SK-N-SH (cell line): ENCODE data around the gene WDR64. TPM values are rescaled to one million over a fixed set of nuclear protein-coding genes. Genes with fewer than 3 reads are reported as not detected.

Source experiments
- CTCF ChIA-PET: fragments of 300-600, 350-600 bp; formaldehyde crosslinking; extraction: SDS; loops from one replicate; lab custom pipeline; 2021; lab: Yijun Ruan, JAX
- POLR2A ChIA-PET: fragments of 350-600 bp; sonication (Branson Sonifier 250); formaldehyde crosslinking; extraction: SDS; loops from one replicate; lab custom pipeline; 2020; ENCODE audit warnings: antibody characterized with exemption, inconsistent platforms; lab: Yijun Ruan, JAX
- DNase-seq: peaks from one replicate; pipeline ENCODE4 v3.0.0; 2012
- H2AFZ ChIP-seq: fragments of 200-600 bp; sonication (generic); 2 replicates; pipeline ENCODE4 v1.8.1; 2016; ENCODE audit warnings: antibody characterized with exemption, mild to moderate bottlenecking, low read depth
- H3F3A ChIP-seq: fragments of 200-600 bp; sonication (generic); replicated peaks from 2 replicates; pipeline ENCODE3; 2016; ENCODE audit warnings: antibody characterized with exemption, mild to moderate bottlenecking; ENCODE audit not compliant: insufficient read depth
- H3K27ac ChIP-seq, 2 experiments: fragments of 200-500 bp in 1 of 2; fragments of 200-600 bp in 1 of 2; sonication (Bioruptor generic) in 1 of 2; sonication (generic), shearing (Covaris generic) in 1 of 2; 2 replicates each; pipeline versions ENCODE4 v1.5.1 to v1.6.1; 2014 to 2016; ENCODE audit warnings: low read depth in 2 of 2, inconsistent platforms in 1 of 2, low read length in 1 of 2, mild to moderate bottlenecking in 1 of 2, mixed read lengths in 1 of 2
- H3K27me3 ChIP-seq: fragments of 200-600 bp; sonication (generic), shearing (Covaris generic); 2 replicates; pipeline ENCODE4 v1.6.1; 2016; ENCODE audit warnings: mixed run types; ENCODE audit not compliant: insufficient read depth
- H3K36me3 ChIP-seq, 2 experiments: fragments of 200-500 bp in 1 of 2; fragments of 200-600 bp in 1 of 2; sonication (Bioruptor generic) in 1 of 2; sonication (generic) in 1 of 2; replicated peaks in 1 of 2; 2 replicates each; pipeline versions ENCODE3 to v1.5.1; 2014 to 2016; ENCODE audit warnings: low read length in 1 of 2, mild to moderate bottlenecking in 1 of 2; ENCODE audit not compliant: insufficient read depth in 2 of 2, control insufficient read depth in 1 of 2
- H3K4me1 ChIP-seq, 2 experiments: fragments of 200-500 bp in 1 of 2; fragments of 200-600 bp in 1 of 2; sonication (Bioruptor generic) in 1 of 2; sonication (generic), shearing (Covaris generic) in 1 of 2; 2 replicates each; pipeline versions ENCODE4 v1.5.1 to v1.6.1; 2014 to 2016; ENCODE audit warnings: low read depth in 1 of 2, low read length in 1 of 2, mixed run types in 1 of 2; ENCODE audit not compliant: insufficient read depth in 2 of 2, control insufficient read depth in 1 of 2
- H3K4me2 ChIP-seq: fragments of 200-600 bp; sonication (generic), shearing (Covaris generic); 2 replicates; pipeline ENCODE4 v1.6.1; 2017; ENCODE audit warnings: mixed run types
- H3K4me3 ChIP-seq, 2 experiments: fragments of 200-500 bp in 1 of 2; fragments of 200-600 bp in 1 of 2; sonication (Bioruptor generic) in 1 of 2; sonication (generic), shearing (Covaris generic) in 1 of 2; 2 replicates each; pipeline versions ENCODE4 v1.5.1 to v1.8.1; 2014 to 2016; ENCODE audit warnings: low read depth in 2 of 2, inconsistent platforms in 1 of 2, low read length in 1 of 2, mild to moderate bottlenecking in 1 of 2, mixed read lengths in 1 of 2, moderate library complexity in 1 of 2
- H3K79me2 ChIP-seq: fragments of 200-600 bp; sonication (generic); 2 replicates; pipeline ENCODE4 v1.8.1; 2017; ENCODE audit warnings: mild to moderate bottlenecking; ENCODE audit not compliant: insufficient read depth
- H3K9ac ChIP-seq: fragments of 200-600 bp; sonication (generic); 2 replicates; pipeline ENCODE4 v1.6.1; 2017; ENCODE audit warnings: mixed run types
- H3K9me2 ChIP-seq: fragments of 200-600 bp; sonication (generic); 2 replicates; pipeline ENCODE4 v1.6.1; 2017; ENCODE audit warnings: mixed run types
- H3K9me3 ChIP-seq: fragments of 200-600 bp; sonication (generic); 2 replicates; pipeline ENCODE4 v1.6.1; 2017; ENCODE audit warnings: mixed run types, mild to moderate bottlenecking, moderate library complexity
- H4K20me1 ChIP-seq: fragments of 200-600 bp; sonication (generic); 2 replicates; pipeline ENCODE4 v1.6.1; 2017; ENCODE audit warnings: mild to moderate bottlenecking, mixed run types; ENCODE audit not compliant: insufficient read depth
- CHD2 ChIP-seq: fragments of 150-350 bp; IDR thresholded peaks from 2 replicates; pipeline ENCODE4 v1.6.1; 2018; ENCODE audit warnings: low read length; ENCODE audit not compliant: partially characterized antibody
- CTCF ChIP-seq: fragments of 200-600 bp; sonication (generic); IDR thresholded peaks from 2 replicates; pipeline ENCODE4 v1.6.1; 2017; ENCODE audit warnings: antibody characterized with exemption, mild to moderate bottlenecking, moderate library complexity
- FOXM1 ChIP-seq: IDR thresholded peaks from 2 replicates; pipeline ENCODE4 v1.4.0; 2012; ENCODE audit warnings: low read depth, mild to moderate bottlenecking
- IRF3 ChIP-seq: fragments of 150-350 bp; IDR thresholded peaks from 2 replicates; pipeline ENCODE4 v1.6.1; 2016; ENCODE audit warnings: mild to moderate bottlenecking, low read depth, low read length
- RAD21 ChIP-seq: IDR thresholded peaks from 2 replicates; pipeline ENCODE4 v1.6.1; 2012; ENCODE audit warnings: mild to moderate bottlenecking, low read length
- SIN3A ChIP-seq: IDR thresholded peaks from 2 replicates; pipeline ENCODE4 v1.6.1; 2012; ENCODE audit warnings: low read depth, mild to moderate bottlenecking, low read length, moderate library complexity, borderline replicate concordance
- TAF1 ChIP-seq: IDR thresholded peaks from 2 replicates; pipeline ENCODE4 v1.6.1; 2012; ENCODE audit warnings: low read depth, mild to moderate bottlenecking, low read length, moderate library complexity, borderline replicate concordance
- USF1 ChIP-seq: IDR thresholded peaks from 2 replicates; pipeline ENCODE4 v1.4.0; 2012; ENCODE audit warnings: low read depth, borderline replicate concordance
- ZBTB33 ChIP-seq: IDR thresholded peaks from 2 replicates; pipeline ENCODE4 v1.4.0; 2012; ENCODE audit warnings: low read depth, borderline replicate concordance
- WGBS: methylation state at CpG from one replicate; pipeline ENCODE4 v1.1.6; 2017; ENCODE audit warnings: low lambda C conversion rate; 5-methylcytosine and 5-hydroxymethylcytosine counted together
- polyA plus RNA-seq, 3 experiments: library from polyadenylated mRNA; depleted of rRNA; stranded (reverse); fragments of >200 nt; gene quantifications; 2 replicates each; pipeline ENCODE4 v1.2.3, GENCODE V29; 2012

WDR64 gene
- polyA plus RNA-seq, 1 of the 3 experiments (the other 2 are of a cell fraction), result not detected

GRCh38 chr1:241770115-241770514 lies 118.0 kb downstream of the WDR64 start:
- POLR2A ChIA-PET, result no interaction called here
- no peaks in the 10 kb centered on the region for H3K9me3 ChIP-seq

GRCh38 chr1:241771117-241771516 lies 119.0 kb downstream of the WDR64 start:
- no peak overlapping the region for H3K4me2 ChIP-seq
- no peaks in the 10 kb centered on the region; a peak in 1 of 4 replicates for H3K4me1 ChIP-seq
- no peaks in the 10 kb centered on the region for H3K9me2 ChIP-seq
- H3F3A ChIP-seq, result no peaks in the 10 kb centered on the region
- H3K79me2 ChIP-seq, result no peaks in the 10 kb centered on the region
- H3K9ac ChIP-seq, result no peak overlapping the region
- WGBS, result 55% methylated on average over 2 of the region's 2 CpGs
- H3K27ac ChIP-seq, result no peak overlapping the region
- H3K9me3 ChIP-seq, result no peaks in the 10 kb centered on the region
- no peaks in the 10 kb centered on the region for H3K27me3 ChIP-seq
- no peak overlapping the region for H2AFZ ChIP-seq
- CTCF ChIA-PET, result no interaction called here
- TF ChIP-seq FOXM1, result no peak
- no peak for TF ChIP-seq ZBTB33
- TF ChIP-seq TAF1, result no peak
- TF ChIP-seq USF1, result no peak
- no peak for TF ChIP-seq CTCF
- TF ChIP-seq IRF3, result no peak
- no peak for TF ChIP-seq SIN3A
- no peak for TF ChIP-seq CHD2
- POLR2A ChIA-PET, result no interaction called here
- no peak for DNase-seq
- H3K36me3 ChIP-seq, result no peaks in the 10 kb centered on the region
- H4K20me1 ChIP-seq, result no peaks in the 10 kb centered on the region
- H3K4me3 ChIP-seq, result no peak overlapping the region

More at GRCh38 chr1:241770115-241770514, 118.0 kb downstream of the WDR64 start:
- Histone ChIP-seq H3K27me3 (no peaks in the 10 kb centered on the region), H3K4me3 (no peak overlapping the region), H3F3A (no peaks in the 10 kb centered on the region), H3K79me2 (no peaks in the 10 kb centered on the region), H3K36me3 (no peaks in the 10 kb centered on the region), H3K4me2 (no peak overlapping the region), H3K27ac (no peak overlapping the region), H3K9ac (no peak overlapping the region), H3K4me1 (no peaks in the 10 kb centered on the region; a peak in 1 of 4 replicates), H3K9me2 (no peaks in the 10 kb centered on the region), H2AFZ (no peak overlapping the region), H4K20me1 (no peaks in the 10 kb centered on the region)
- CTCF ChIA-PET, result no interaction called here
- no peak for TF ChIP-seq RAD21
- 17% methylated on average over 1 of the region's 1 CpG for whole genome bisulfite sequencing
- no peak for DNase-seq
